ENCODE measurements around the gene C6orf47. TPM values are rescaled to one million over a fixed set of nuclear protein-coding genes. Genes with fewer than 3 reads are reported as not detected.

C6orf47 gene
- total and polyA plus RNA-seq, 10 of the 15 experiments (the other 5 are each of a cell fraction or from before 2014, with no cell fraction given): 0.16 to 20.4 (median 17.3) TPM; not detected in 1

DNA sequence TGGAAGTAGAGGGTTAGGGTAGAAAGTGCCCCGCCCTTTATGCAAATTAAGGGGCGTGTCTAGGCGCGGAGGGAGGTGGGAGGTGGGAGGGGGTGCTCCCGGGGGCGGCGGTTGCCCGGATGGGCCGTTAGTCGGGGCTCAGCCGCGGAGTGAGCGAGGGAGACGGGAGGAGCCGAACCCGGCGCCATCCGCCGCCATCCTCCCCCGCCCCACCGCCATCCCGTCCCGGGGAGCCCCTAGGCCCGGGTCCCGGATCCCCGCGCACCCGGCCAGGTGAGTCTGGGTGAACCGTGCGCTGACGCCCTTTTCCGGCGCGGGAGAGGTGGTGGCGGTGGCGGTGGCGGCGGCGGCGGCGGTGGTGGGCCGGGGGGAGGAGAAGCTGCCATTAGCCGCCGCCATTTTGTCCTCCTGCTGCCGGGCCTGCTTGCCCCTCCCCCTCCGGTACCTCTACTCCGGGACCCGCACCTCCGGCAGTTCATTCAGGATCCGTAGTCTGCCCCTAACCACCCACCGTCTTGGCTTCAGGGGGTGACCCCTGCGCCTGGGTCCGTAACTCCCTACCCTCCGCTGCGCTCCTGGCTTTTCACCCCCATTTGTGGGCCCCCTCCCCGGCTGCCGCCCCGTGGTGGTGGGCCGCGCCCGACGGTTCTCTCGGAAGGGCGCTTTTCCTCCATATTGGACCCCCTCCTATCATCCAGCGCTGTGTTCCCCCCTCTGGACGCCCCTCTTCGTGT lies 39.8 kb downstream of the C6orf47 start, which contains the start of gene PRRC2A (continued):
- TF ChIP-seq MTA2 (IDR thresholded peaks at IDR 0.05; ENCODE audit: low read depth) (no peak), ZNF622 (IDR thresholded peaks at IDR 0.05) (no peak), LARP7 (IDR thresholded peaks at IDR 0.05) (peak; percentile 80), ZSCAN29 (IDR thresholded peaks at IDR 0.05) (no peak), FOXK2 (IDR thresholded peaks at IDR 0.05) (no peak), MXI1 (IDR thresholded peaks at IDR 0.05; ENCODE audit: low read depth, low read length) (no peak), MYC (IDR thresholded peaks at IDR 0.05; ENCODE audit: insufficient read depth, insufficient read length, insufficient replicate concordance, low read length, severe bottlenecking) (peak; percentile 84), SUZ12 (IDR thresholded peaks at IDR 0.05; ENCODE audit: unreplicated experiment) (no peak), SREBF2 (IDR thresholded peaks at IDR 0.05; ENCODE audit: low read length) (0 out of 2 replicates have a peak, but pooled peaks have one; percentile 1), RELA (IDR thresholded peaks at IDR 0.05; ENCODE audit: borderline replicate concordance, partially characterized antibody) (no peak), IRF4 (IDR thresholded peaks at IDR 0.05; ENCODE audit: low read depth, low read length) (no peak)
- TF ChIP-seq, protein P1, sequence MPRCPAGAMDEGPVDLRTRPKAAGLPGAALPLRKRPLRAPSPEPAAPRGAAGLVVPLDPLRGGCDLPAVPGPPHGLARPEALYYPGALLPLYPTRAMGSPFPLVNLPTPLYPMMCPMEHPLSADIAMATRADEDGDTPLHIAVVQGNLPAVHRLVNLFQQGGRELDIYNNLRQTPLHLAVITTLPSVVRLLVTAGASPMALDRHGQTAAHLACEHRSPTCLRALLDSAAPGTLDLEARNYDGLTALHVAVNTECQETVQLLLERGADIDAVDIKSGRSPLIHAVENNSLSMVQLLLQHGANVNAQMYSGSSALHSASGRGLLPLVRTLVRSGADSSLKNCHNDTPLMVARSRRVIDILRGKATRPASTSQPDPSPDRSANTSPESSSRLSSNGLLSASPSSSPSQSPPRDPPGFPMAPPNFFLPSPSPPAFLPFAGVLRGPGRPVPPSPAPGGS (IDR thresholded peaks at IDR 0.05; ENCODE audit: borderline replicate concordance, insufficient read depth, low read depth, low read length, poor library complexity, severe bottlenecking): no peak
- TF ChIP-seq, protein P2, sequence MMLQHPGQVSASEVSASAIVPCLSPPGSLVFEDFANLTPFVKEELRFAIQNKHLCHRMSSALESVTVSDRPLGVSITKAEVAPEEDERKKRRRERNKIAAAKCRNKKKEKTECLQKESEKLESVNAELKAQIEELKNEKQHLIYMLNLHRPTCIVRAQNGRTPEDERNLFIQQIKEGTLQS (IDR thresholded peaks at IDR 0.05; ENCODE audit: borderline replicate concordance, extremely low read depth, low read depth, low read length): no peak
